ENCODE measurements around the gene SOX5. TPM values are rescaled to one million over a fixed set of nuclear protein-coding genes. Genes with fewer than 3 reads are reported as not detected.

The SOX5 gene
- total and polyA plus RNA-seq, 2 donors (not counting 1 experiment from before 2014, with no cell fraction given) = 9.2 to 32.0 TPM

DNA sequence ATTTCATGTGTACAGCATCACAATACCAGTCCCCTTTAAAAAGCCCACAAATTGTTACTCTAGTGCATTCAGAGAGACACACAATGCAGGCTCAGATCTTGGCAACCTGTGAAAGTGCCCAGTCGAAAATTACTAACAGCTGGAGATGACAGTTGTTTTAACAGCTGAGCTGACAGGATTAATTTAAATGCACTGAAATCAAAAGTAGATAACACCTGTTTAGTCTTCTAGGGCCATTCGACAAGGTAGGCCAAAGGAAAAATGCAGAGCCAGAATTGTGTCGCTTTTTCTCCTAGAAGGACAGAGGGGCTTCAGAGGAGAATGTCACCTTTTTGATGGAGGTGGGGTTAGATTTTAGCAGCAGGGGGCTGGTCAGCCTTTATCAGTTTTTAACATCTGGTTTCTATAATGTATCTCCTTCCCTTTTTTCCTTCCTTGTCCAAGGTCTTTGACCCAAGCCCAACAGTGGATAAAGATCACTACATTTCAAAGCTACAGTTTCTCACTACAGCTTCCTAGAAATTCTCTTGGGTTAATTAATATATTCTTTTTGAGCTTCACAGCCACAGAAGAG is 139.1 kb downstream of the SOX5 start:
- no peaks in the 10 kb centered on the region for H3K4me1 ChIP-seq (ENCODE audit: control insufficient read depth, extremely low read depth, insufficient read depth, low read length)

DNA sequence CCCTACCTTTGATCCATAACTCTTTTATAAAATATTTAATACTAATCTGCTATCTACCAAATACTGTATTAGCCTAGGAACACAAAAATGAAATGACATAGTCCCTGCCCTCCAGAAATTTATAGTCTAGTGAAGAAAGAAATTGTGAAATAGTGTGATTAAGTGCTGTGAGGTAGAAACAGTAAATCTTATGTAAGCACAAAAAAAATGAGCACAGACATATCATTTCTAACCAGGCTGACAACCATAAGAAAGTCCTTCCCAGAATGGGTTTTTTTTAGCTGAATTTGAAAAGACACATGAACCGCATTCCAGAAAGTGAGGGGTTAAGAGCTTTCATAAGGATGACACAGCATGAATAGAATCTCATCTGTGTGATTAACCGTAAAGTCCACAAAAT is 145.9 kb downstream of the SOX5 start:
- no peaks in the 10 kb centered on the region for H3K36me3 ChIP-seq (ENCODE audit: control insufficient read depth, insufficient read depth, low read length)
- no peaks in the 10 kb centered on the region for H4K20me1 ChIP-seq (ENCODE audit: control insufficient read depth, extremely low read depth, insufficient read depth, low read length)
- H3K79me2 ChIP-seq (ENCODE audit: control insufficient read depth, insufficient read depth, low read length) = no peaks in the 10 kb centered on the region
- no peak overlapping the region for H2AFZ ChIP-seq (ENCODE audit: low read length)
- no peaks in the 10 kb centered on the region for H3K27me3 ChIP-seq (ENCODE audit: control insufficient read depth, insufficient read depth, low read length)
- no peak overlapping the region for H3K9ac ChIP-seq (ENCODE audit: insufficient read depth, low read length)
- no peaks in the 10 kb centered on the region for H3K4me1 ChIP-seq (ENCODE audit: control insufficient read depth, extremely low read depth, insufficient read depth, low read length)
- TF ChIP-seq, protein P1, sequence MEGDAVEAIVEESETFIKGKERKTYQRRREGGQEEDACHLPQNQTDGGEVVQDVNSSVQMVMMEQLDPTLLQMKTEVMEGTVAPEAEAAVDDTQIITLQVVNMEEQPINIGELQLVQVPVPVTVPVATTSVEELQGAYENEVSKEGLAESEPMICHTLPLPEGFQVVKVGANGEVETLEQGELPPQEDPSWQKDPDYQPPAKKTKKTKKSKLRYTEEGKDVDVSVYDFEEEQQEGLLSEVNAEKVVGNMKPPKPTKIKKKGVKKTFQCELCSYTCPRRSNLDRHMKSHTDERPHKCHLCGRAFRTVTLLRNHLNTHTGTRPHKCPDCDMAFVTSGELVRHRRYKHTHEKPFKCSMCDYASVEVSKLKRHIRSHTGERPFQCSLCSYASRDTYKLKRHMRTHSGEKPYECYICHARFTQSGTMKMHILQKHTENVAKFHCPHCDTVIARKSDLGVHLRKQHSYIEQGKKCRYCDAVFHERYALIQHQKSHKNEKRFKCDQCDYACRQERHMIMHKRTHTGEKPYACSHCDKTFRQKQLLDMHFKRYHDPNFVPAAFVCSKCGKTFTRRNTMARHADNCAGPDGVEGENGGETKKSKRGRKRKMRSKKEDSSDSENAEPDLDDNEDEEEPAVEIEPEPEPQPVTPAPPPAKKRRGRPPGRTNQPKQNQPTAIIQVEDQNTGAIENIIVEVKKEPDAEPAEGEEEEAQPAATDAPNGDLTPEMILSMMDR (conservative IDR thresholded peaks at IDR 0.05 in 1 of 2, IDR thresholded peaks at IDR 0.05 in 1 of 2; ENCODE audit: low read depth in 1 of 2, low read length in 2 of 2) = no peak
- no peak for TF ChIP-seq EZH2 (IDR thresholded peaks at IDR 0.05; ENCODE audit: low read length, missing control alignments)
- no peak overlapping the region for H3K4me2 ChIP-seq (ENCODE audit: extremely low read depth, insufficient read depth, low read length)
- no peak overlapping the region for H3K4me3 ChIP-seq (replicated peaks in 1 of 4; ENCODE audit: control extremely low read depth in 1 of 4, insufficient read depth in 1 of 4, low read depth in 3 of 4, low read length in 4 of 4)
- peak in 1 of 2 donors; percentile 5 for DNase-seq (ENCODE audit: low read depth in 2 of 2)
- no peaks in the 10 kb centered on the region for H3K9me3 ChIP-seq (ENCODE audit: control insufficient read depth, insufficient read depth, low read depth, low read length)
- H3K27ac ChIP-seq (ENCODE audit: insufficient read depth, low read length) = no peak overlapping the region

More for the DNA sequence above, 139.1 kb downstream of the SOX5 start:
- DNase-seq (ENCODE audit: low read depth in 2 of 2) = no peak
- no peaks in the 10 kb centered on the region for H3K27me3 ChIP-seq (ENCODE audit: control insufficient read depth, insufficient read depth, low read length)
- H3K27ac ChIP-seq (ENCODE audit: insufficient read depth, low read length) = no peak overlapping the region
- TF ChIP-seq, protein P1 (conservative IDR thresholded peaks at IDR 0.05 in 1 of 2, IDR thresholded peaks at IDR 0.05 in 1 of 2; ENCODE audit: low read depth in 1 of 2, low read length in 2 of 2) = no peak
- no peak for TF ChIP-seq EZH2 (IDR thresholded peaks at IDR 0.05; ENCODE audit: low read length, missing control alignments)
- no peaks in the 10 kb centered on the region for H3K79me2 ChIP-seq (ENCODE audit: control insufficient read depth, insufficient read depth, low read length)
- no peak overlapping the region for H3K4me3 ChIP-seq (replicated peaks in 1 of 4; ENCODE audit: control extremely low read depth in 1 of 4, insufficient read depth in 1 of 4, low read depth in 3 of 4, low read length in 4 of 4)
- H3K9me3 ChIP-seq (ENCODE audit: control insufficient read depth, insufficient read depth, low read depth, low read length) = no peaks in the 10 kb centered on the region
- H3K36me3 ChIP-seq (ENCODE audit: control insufficient read depth, insufficient read depth, low read length) = no peaks in the 10 kb centered on the region
- no peak overlapping the region for H3K4me2 ChIP-seq (ENCODE audit: extremely low read depth, insufficient read depth, low read length)
- H3K9ac ChIP-seq (ENCODE audit: insufficient read depth, low read length) = no peak overlapping the region
- H2AFZ ChIP-seq (ENCODE audit: low read length) = no peak overlapping the region
- no peaks in the 10 kb centered on the region for H4K20me1 ChIP-seq (ENCODE audit: control insufficient read depth, extremely low read depth, insufficient read depth, low read length)

DNA sequence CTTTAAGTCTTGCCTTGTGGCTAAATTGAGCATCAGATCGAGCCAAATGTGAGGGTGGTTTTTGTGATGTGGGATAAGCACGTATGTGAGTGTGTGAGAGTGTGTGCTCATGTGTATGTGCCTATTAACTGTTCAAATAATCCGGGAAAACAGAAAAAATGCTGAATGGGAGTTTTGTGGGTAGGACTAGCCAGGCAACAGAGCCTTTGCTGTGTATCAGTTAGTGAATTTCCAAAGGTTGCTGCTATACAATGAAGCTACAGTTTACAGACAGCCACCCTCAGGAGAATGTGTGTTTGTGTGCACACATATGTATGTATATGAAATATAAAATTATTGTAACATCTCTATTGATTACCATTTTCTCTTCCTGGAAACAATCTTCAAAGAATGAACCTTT is 154.0 kb downstream of the SOX5 start:
- Histone ChIP-seq H3K79me2 (ENCODE audit: control insufficient read depth, insufficient read depth, low read length) (no peaks in the 10 kb centered on the region), H2AFZ (ENCODE audit: low read length) (no peak overlapping the region), H3K36me3 (ENCODE audit: control insufficient read depth, insufficient read depth, low read length) (no peaks in the 10 kb centered on the region), H3K4me2 (ENCODE audit: extremely low read depth, insufficient read depth, low read length) (no peak overlapping the region), H4K20me1 (ENCODE audit: control insufficient read depth, extremely low read depth, insufficient read depth, low read length) (no peaks in the 10 kb centered on the region), H3K4me3 (replicated peaks in 1 of 4; ENCODE audit: control extremely low read depth in 1 of 4, insufficient read depth in 1 of 4, low read depth in 3 of 4, low read length in 4 of 4) (no peak overlapping the region), H3K27me3 (ENCODE audit: control insufficient read depth, insufficient read depth, low read length) (no peaks in the 10 kb centered on the region), H3K27ac (ENCODE audit: insufficient read depth, low read length) (no peak overlapping the region), H3K4me1 (ENCODE audit: control insufficient read depth, extremely low read depth, insufficient read depth, low read length) (no peaks in the 10 kb centered on the region), H3K9me3 (ENCODE audit: control insufficient read depth, insufficient read depth, low read depth, low read length) (no peaks in the 10 kb centered on the region), H3K9ac (ENCODE audit: insufficient read depth, low read length) (no peak overlapping the region)
- no peak for TF ChIP-seq EZH2 (IDR thresholded peaks at IDR 0.05; ENCODE audit: low read length, missing control alignments)
- TF ChIP-seq, protein P1 (conservative IDR thresholded peaks at IDR 0.05 in 1 of 2, IDR thresholded peaks at IDR 0.05 in 1 of 2; ENCODE audit: low read depth in 1 of 2, low read length in 2 of 2) = no peak
- no peak for DNase-seq (ENCODE audit: low read depth in 2 of 2)
